Epidermal melanocyte (primary cell): ENCODE data around the gene ALDH1L1.

Experiments
- DNase-seq: peaks from one replicate; pipeline ENCODE4 v3.0.0; 2011; ENCODE audit warnings: low spot score; ENCODE audit not compliant: insufficient read length

ALDH1L1 gene

GRCh38 chr3:126119976-126120375, 60.4 kb downstream of the ALDH1L1 start:
- DNase-seq = no peak

GRCh38 chr3:126119008-126119675, 61.2 kb downstream of the ALDH1L1 start:
- no peak for DNase-seq

GRCh38 chr3:126118591-126118990, 61.8 kb downstream of the ALDH1L1 start:
- no peak for DNase-seq

GRCh38 chr3:126117786-126118185, 62.6 kb downstream of the ALDH1L1 start:
- DNase-seq = no peak

- DNase-seq = no peak
Measured at GRCh38 chr3:126117212-126117611, 63.2 kb downstream of the ALDH1L1 start.

- no peak for DNase-seq
Measured at GRCh38 chr3:126116526-126116925, 63.9 kb downstream of the ALDH1L1 start.

GRCh38 chr3:126114443-126115386, 65.7 kb downstream of the ALDH1L1 start:
- no peak for DNase-seq

GRCh38 chr3:126113733-126114442, 66.5 kb downstream of the ALDH1L1 start:
- DNase-seq = no peak

GRCh38 chr3:126113238-126113555, 67.2 kb downstream of the ALDH1L1 start:
- no peak for DNase-seq

- DNase-seq = no peak
Measured at GRCh38 chr3:126112531-126113237, 67.7 kb downstream of the ALDH1L1 start.

- no peak for DNase-seq
Measured at GRCh38 chr3:126111566-126112475, 68.6 kb downstream of the ALDH1L1 start.

GRCh38 chr3:126111126-126111551, 69.2 kb downstream of the ALDH1L1 start:
- no peak for DNase-seq

- DNase-seq = no peak
Measured at GRCh38 chr3:126110431-126111125, 69.8 kb downstream of the ALDH1L1 start.

GRCh38 chr3:126109880-126110235, 70.5 kb downstream of the ALDH1L1 start:
- DNase-seq = no peak

- no peak for DNase-seq
Measured at GRCh38 chr3:126109146-126109879, 71.1 kb downstream of the ALDH1L1 start.

GRCh38 chr3:126108676-126109050, 71.7 kb downstream of the ALDH1L1 start:
- no peak for DNase-seq

- no peak for DNase-seq
Measured at GRCh38 chr3:126107957-126108675, 72.3 kb downstream of the ALDH1L1 start.

- no peak for DNase-seq
Measured at GRCh38 chr3:126107203-126107939, 73.0 kb downstream of the ALDH1L1 start.
